ENCODE data around the gene AKR1B15. TPM values are rescaled to one million over a fixed set of nuclear protein-coding genes. Genes with fewer than 3 reads are reported as not detected.

Gene AKR1B15
- total RNA-seq, 1 experiment from 2014 or later, result not detected

DNA sequence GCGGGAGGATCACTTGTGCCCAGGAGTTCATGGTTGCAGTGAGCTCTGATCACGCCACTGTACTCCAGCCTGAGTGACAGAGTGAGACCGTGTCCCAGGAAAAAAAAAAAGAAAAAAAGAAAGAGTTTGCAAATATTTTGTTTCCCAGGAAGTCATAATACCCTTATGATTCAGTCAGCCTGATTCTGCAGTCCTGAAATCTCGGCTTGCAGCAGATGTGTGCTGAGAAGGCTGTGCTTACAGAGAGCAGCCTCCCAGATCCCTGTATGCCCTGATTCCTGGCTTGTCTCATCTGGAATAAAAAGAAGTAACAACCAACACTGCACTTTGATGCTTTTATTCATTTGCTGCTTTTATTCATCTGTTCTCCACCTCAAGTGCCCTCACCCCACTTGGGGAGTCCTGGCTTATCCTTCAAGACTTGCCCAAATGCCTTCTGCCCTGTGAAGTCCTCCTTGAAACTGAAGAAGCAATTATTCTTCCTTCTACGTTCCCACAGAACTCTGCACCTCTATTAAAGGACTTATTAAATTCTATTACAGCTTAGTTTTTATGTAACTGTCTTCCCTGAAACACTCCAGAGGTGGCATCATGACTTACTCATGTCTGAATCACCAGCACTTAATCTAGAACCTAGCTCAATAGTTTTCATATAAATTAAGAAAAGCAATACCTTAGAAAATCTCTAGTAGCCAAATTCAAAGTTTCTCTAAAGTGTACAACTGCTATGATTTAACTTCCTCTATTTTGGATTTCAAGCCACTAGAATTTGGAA lies 70.0 kb downstream of the AKR1B15 start:
- POLR2A ChIA-PET, result no interaction called here
- H3K27ac ChIP-seq (ENCODE audit: low read depth, low read length), result no peak overlapping the region
- DNase-seq (ENCODE audit: low read depth, low spot score) (no peak), ATAC-seq (no peak)
- no peaks in the 10 kb centered on the region for H3K9me2 ChIP-seq (ENCODE audit: insufficient read depth)
- H3K9ac ChIP-seq (ENCODE audit: low read length), result no peak overlapping the region
- H3K4me3 ChIP-seq (replicated peaks in 1 of 2; ENCODE audit: low read depth in 1 of 2, low read length in 2 of 2), result no peak overlapping the region
- H3K4me1 ChIP-seq (ENCODE audit: control insufficient read depth in 1 of 2, insufficient read depth in 2 of 2, low read length in 2 of 2), result peaks cover 0 to 3% of the 10 kb centered on the region in 2 experiments; a peak in 1 of 4 replicates
- H3K27me3 ChIP-seq (ENCODE audit: insufficient read depth, low read length), result peaks cover 11% of the 10 kb centered on the region; the same call in 1 of the 2 replicates
- no peaks in the 10 kb centered on the region for H3K36me3 ChIP-seq (ENCODE audit: control insufficient read depth in 1 of 2, insufficient read depth in 2 of 2, low read length in 2 of 2)
- BruUV-seq (replicated peaks), result no TSS peak
- no peaks in the 10 kb centered on the region for H4K20me1 ChIP-seq (ENCODE audit: insufficient read depth)
- no peaks in the 10 kb centered on the region for H3K9me3 ChIP-seq (ENCODE audit: control insufficient read depth in 1 of 2, insufficient read depth in 1 of 2, low read depth in 1 of 2, low read length in 2 of 2)
- RAD21 ChIA-PET (ENCODE audit: low non-redundant PET in 1 of 2, low total read pairs in 2 of 2, uncharacterized antibody in 2 of 2, unreplicated experiment in 2 of 2), result no interaction called here
- no peak overlapping the region for H2AFZ ChIP-seq (ENCODE audit: low read depth, low read length, poor library complexity, severe bottlenecking)
- TF ChIP-seq, protein P1, sequence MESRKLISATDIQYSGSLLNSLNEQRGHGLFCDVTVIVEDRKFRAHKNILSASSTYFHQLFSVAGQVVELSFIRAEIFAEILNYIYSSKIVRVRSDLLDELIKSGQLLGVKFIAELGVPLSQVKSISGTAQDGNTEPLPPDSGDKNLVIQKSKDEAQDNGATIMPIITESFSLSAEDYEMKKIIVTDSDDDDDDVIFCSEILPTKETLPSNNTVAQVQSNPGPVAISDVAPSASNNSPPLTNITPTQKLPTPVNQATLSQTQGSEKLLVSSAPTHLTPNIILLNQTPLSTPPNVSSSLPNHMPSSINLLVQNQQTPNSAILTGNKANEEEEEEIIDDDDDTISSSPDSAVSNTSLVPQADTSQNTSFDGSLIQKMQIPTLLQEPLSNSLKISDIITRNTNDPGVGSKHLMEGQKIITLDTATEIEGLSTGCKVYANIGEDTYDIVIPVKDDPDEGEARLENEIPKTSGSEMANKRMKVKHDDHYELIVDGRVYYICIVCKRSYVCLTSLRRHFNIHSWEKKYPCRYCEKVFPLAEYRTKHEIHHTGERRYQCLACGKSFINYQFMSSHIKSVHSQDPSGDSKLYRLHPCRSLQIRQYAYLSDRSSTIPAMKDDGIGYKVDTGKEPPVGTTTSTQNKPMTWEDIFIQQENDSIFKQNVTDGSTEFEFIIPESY (IDR thresholded peaks at IDR 0.05; ENCODE audit: extremely low read depth, insufficient replicate concordance, low read length), result no peak
- TF ChIP-seq ZFX (IDR thresholded peaks at IDR 0.05) (no peak), RAD21 (IDR thresholded peaks at IDR 0.05; ENCODE audit: low read depth) (no peak), SRF (IDR thresholded peaks at IDR 0.05; ENCODE audit: low read depth) (no peak), ZNF274 (IDR thresholded peaks at IDR 0.05; ENCODE audit: low read depth, low read length) (no peak), EGR1 (IDR thresholded peaks at IDR 0.05; ENCODE audit: low read depth) (no peak), SIN3A (IDR thresholded peaks at IDR 0.05; ENCODE audit: low read depth) (no peak), ELF1 (IDR thresholded peaks at IDR 0.05; ENCODE audit: borderline replicate concordance, low read depth) (no peak), EZH2phosphoT487 (IDR thresholded peaks at IDR 0.05; ENCODE audit: borderline replicate concordance) (no peak)
- TF ChIP-seq, protein P2, sequence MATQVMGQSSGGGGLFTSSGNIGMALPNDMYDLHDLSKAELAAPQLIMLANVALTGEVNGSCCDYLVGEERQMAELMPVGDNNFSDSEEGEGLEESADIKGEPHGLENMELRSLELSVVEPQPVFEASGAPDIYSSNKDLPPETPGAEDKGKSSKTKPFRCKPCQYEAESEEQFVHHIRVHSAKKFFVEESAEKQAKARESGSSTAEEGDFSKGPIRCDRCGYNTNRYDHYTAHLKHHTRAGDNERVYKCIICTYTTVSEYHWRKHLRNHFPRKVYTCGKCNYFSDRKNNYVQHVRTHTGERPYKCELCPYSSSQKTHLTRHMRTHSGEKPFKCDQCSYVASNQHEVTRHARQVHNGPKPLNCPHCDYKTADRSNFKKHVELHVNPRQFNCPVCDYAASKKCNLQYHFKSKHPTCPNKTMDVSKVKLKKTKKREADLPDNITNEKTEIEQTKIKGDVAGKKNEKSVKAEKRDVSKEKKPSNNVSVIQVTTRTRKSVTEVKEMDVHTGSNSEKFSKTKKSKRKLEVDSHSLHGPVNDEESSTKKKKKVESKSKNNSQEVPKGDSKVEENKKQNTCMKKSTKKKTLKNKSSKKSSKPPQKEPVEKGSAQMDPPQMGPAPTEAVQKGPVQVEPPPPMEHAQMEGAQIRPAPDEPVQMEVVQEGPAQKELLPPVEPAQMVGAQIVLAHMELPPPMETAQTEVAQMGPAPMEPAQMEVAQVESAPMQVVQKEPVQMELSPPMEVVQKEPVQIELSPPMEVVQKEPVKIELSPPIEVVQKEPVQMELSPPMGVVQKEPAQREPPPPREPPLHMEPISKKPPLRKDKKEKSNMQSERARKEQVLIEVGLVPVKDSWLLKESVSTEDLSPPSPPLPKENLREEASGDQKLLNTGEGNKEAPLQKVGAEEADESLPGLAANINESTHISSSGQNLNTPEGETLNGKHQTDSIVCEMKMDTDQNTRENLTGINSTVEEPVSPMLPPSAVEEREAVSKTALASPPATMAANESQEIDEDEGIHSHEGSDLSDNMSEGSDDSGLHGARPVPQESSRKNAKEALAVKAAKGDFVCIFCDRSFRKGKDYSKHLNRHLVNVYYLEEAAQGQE (IDR thresholded peaks at IDR 0.05; ENCODE audit: low read depth), result no peak
- TF ChIP-seq, protein P3, sequence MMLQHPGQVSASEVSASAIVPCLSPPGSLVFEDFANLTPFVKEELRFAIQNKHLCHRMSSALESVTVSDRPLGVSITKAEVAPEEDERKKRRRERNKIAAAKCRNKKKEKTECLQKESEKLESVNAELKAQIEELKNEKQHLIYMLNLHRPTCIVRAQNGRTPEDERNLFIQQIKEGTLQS (IDR thresholded peaks at IDR 0.05), result no peak
- no peaks in the 10 kb centered on the region for H3K79me2 ChIP-seq (ENCODE audit: insufficient read depth, low read length)
- H3K4me2 ChIP-seq (ENCODE audit: low read length), result no peak overlapping the region
- intact Hi-C loops (cut with micrococcal nuclease), result no loop called here
- CTCF ChIA-PET, result interaction anchor here (1.8 to 2.5 kb wide), 2 partner anchors 14 to 186 kb away, joined by 5 to 8 read pairs; no protein-coding TSS in a partner anchor
